ENCODE data around the gene MRPS35.
"Not testable (repeated sequence)": the region's sequence is repeated elsewhere in the genome, so short reads cannot be mapped to it uniquely, and the experiment has no call there.

MRPS35 gene

GRCh38 chr12:27709212-27709931, 1.3 kb upstream of the MRPS35 start:
- no peak for DNase-seq

GRCh38 chr12:27709932-27710591, 570 bp upstream of the MRPS35 start:
- DNase-seq, result no peak

GRCh38 chr12:27711317-27711682, 668 bp downstream of the MRPS35 start:
- DNase-seq, result peak in 1 of 2 experiments; percentile 6

- DNase-seq, result no peak
Observed at GRCh38 chr12:27711967-27712366, 1.3 kb downstream of the MRPS35 start.

GRCh38 chr12:27723212-27723611, 12.6 kb downstream of the MRPS35 start:
- DNase-seq, result no peak

GRCh38 chr12:27730097-27730588, 19.5 kb downstream of the MRPS35 start:
- no peak for DNase-seq

GRCh38 chr12:27732281-27732680, 21.6 kb downstream of the MRPS35 start:
- DNase-seq, result no peak

- peak; percentile 33 to 45 for DNase-seq
Observed at GRCh38 chr12:27733052-27733656, 22.5 kb downstream of the MRPS35 start.

GRCh38 chr12:27733791-27734190, 23.2 kb downstream of the MRPS35 start:
- no peak for DNase-seq

- not testable (repeated sequence) for DNase-seq
Observed at GRCh38 chr12:27734321-27734720, 23.7 kb downstream of the MRPS35 start.

- no peak for DNase-seq
Observed at GRCh38 chr12:27743601-27744000, 33.0 kb downstream of the MRPS35 start.

GRCh38 chr12:27745734-27746133, 35.1 kb downstream of the MRPS35 start:
- DNase-seq, result not testable (repeated sequence)

GRCh38 chr12:27747111-27747820, 36.6 kb downstream of the MRPS35 start:
- no peak for DNase-seq

GRCh38 chr12:27751386-27752047, 40.9 kb downstream of the MRPS35 start:
- DNase-seq, result no peak

- no peak for DNase-seq
Observed at GRCh38 chr12:27754795-27755194, 44.2 kb downstream of the MRPS35 start.

GRCh38 chr12:27756670-27757195, 46.1 kb downstream of the MRPS35 start:
- no peak for DNase-seq

- no peak for DNase-seq
Observed at GRCh38 chr12:27762757-27763156, 52.1 kb downstream of the MRPS35 start.

GRCh38 chr12:27766587-27766986, 56.0 kb downstream of the MRPS35 start:
- no peak for DNase-seq

GRCh38 chr12:27769142-27769673, 58.6 kb downstream of the MRPS35 start:
- DNase-seq, result no peak

- no peak for DNase-seq
Observed at GRCh38 chr12:27771481-27772327, 61.1 kb downstream of the MRPS35 start.

Data from activated CD4-positive, alpha-beta T cell treated with anti-CD3 and anti-CD28 coated beads, Interleukin-2, amount 50 U/mL, for 4 hours (primary cell).